Stimulated activated CD8-positive, alpha-beta memory T cell treated with anti-CD3 and anti-CD28 coated beads, Interleukin-4, amount 100 ng/mL, for 24 hours (primary cell): Measurements from ENCODE around the gene SRSF1.

Experiments used
- DNase-seq: peaks from one replicate; pipeline ENCODE4 v3.0.0-alpha.2; 2020; ENCODE audit warnings: low read depth

The SRSF1 gene

GRCh38 chr17:58019039-58019438, 12.0 kb upstream of the SRSF1 start:
- no peak for DNase-seq

GRCh38 chr17:58010067-58010799, 3.2 kb upstream of the SRSF1 start:
- DNase-seq, result no peak

GRCh38 chr17:58007781-58008706, 998 bp upstream of the SRSF1 start:
- no peak for DNase-seq

GRCh38 chr17:58006560-58006923, 504 bp downstream of the SRSF1 start:
- DNase-seq, result peak; percentile 56

- DNase-seq, result no peak
Observed at GRCh38 chr17:58005728-58006559, 1.1 kb downstream of the SRSF1 start.

GRCh38 chr17:58005031-58005727, 1.9 kb downstream of the SRSF1 start:
- no peak for DNase-seq

GRCh38 chr17:58004060-58004459, 3.0 kb downstream of the SRSF1 start:
- no peak for DNase-seq

GRCh38 chr17:58002973-58003372, 4.1 kb downstream of the SRSF1 start:
- no peak for DNase-seq

- no peak for DNase-seq
Observed at GRCh38 chr17:58002154-58002948, 4.7 kb downstream of the SRSF1 start.

GRCh38 chr17:58001461-58002124, 5.5 kb downstream of the SRSF1 start:
- no peak for DNase-seq

GRCh38 chr17:57999496-58000017, 7.5 kb downstream of the SRSF1 start:
- no peak for DNase-seq

- DNase-seq, result no peak
Observed at GRCh38 chr17:57999010-57999495, 8.0 kb downstream of the SRSF1 start.

GRCh38 chr17:57997085-57997809, 9.8 kb downstream of the SRSF1 start:
- no peak for DNase-seq

GRCh38 chr17:57995076-57995956, 11.7 kb downstream of the SRSF1 start:
- peak; percentile 9 for DNase-seq

- DNase-seq, result no peak
Observed at GRCh38 chr17:57994436-57994835, 12.6 kb downstream of the SRSF1 start.

- DNase-seq, result no peak
Observed at GRCh38 chr17:57993471-57994365, 13.3 kb downstream of the SRSF1 start.

- DNase-seq, result no peak
Observed at GRCh38 chr17:57991537-57991936, 15.5 kb downstream of the SRSF1 start.
